HepG2 (cell line): Measurements from ENCODE around the gene NXPH4. TPM values are rescaled to one million over a fixed set of nuclear protein-coding genes. Genes with fewer than 3 reads are reported as not detected.

ENCODE experiments used
- ATAC-seq: fragments of 200-7000 bp; cut with Tn5 transposase; 3 replicates; pipeline ENCODE4 v1.9.1; 2020; ENCODE audit warnings: mild to moderate bottlenecking, moderate library complexity
- BruUV-seq: library from RNA; stranded (reverse); fragments of 400-500 nt; replicated peaks from 2 replicates; lab custom pipeline; 2021; lab: Mats Ljungman, UMichigan
- CTCF ChIA-PET: fragments of 300-600 bp; formaldehyde crosslinking; extraction: SDS; loops from one replicate; lab custom pipeline; 2021; ENCODE audit warnings: low total read pairs, inconsistent platforms, low intra/inter-chr PET ratio; lab: Yijun Ruan, JAX
- POLR2A ChIA-PET: fragments of 350-600 bp; sonication (Branson Sonifier 250); formaldehyde crosslinking; loops from one replicate; lab custom pipeline; 2020; ENCODE audit warnings: antibody characterized with exemption, inconsistent platforms; lab: Yijun Ruan, JAX
- DNase-seq: peaks from one replicate; pipeline ENCODE4 v3.0.0-alpha.2; 2015; ENCODE audit warnings: low spot score
- FAIRE-seq: peaks from 3 replicates; lab custom pipeline; 2011; peaks lifted over from hg19 to GRCh38; lab: Jason Lieb, UNC
- H2AFZ ChIP-seq: one replicate; pipeline ENCODE4 v1.6.1; 2011; ENCODE audit warnings: low read length, inconsistent platforms
- H3K27ac ChIP-seq: fragments of 300-600 bp; 3 replicates; pipeline ENCODE4 v1.8.0; 2011; ENCODE audit warnings: mixed run types, mild to moderate bottlenecking, mixed read lengths, low read length, inconsistent platforms; ENCODE audit not compliant: insufficient read depth; ENCODE audit errors: extremely low read length
- H3K27me3 ChIP-seq, 2 experiments: fragments of 200-600 bp in 1 of 2; 2 replicates in 1 of 2; 3 replicates in 1 of 2; pipeline versions ENCODE4 v1.6.0 to v1.8.0; 2011; ENCODE audit warnings: low read length in 2 of 2, mild to moderate bottlenecking in 2 of 2, moderate library complexity in 2 of 2, inconsistent platforms in 1 of 2; ENCODE audit not compliant: insufficient read depth in 2 of 2, control insufficient read depth in 1 of 2
- H3K36me3 ChIP-seq, 2 experiments: fragments of 200-600 bp in 1 of 2; replicated peaks in 1 of 2; 2 replicates in 1 of 2; 3 replicates in 1 of 2; pipeline versions ENCODE4 v1.5.1 to v1.8.0; 2011; ENCODE audit warnings: low read length in 2 of 2, inconsistent platforms in 1 of 2; ENCODE audit not compliant: insufficient read depth in 2 of 2, control insufficient read depth in 1 of 2
- H3K4me1 ChIP-seq: 2 replicates; pipeline ENCODE4 v1.5.1; 2012; ENCODE audit warnings: low read length, inconsistent platforms; ENCODE audit not compliant: insufficient read depth
- H3K4me2 ChIP-seq: 2 replicates; pipeline ENCODE4 v1.6.0; 2011; ENCODE audit warnings: low read depth, low read length, inconsistent platforms
- H3K4me3 ChIP-seq, 3 experiments: fragments of 200-600 bp in 1 of 3; sonication (generic), shearing (Covaris generic) in 1 of 3; replicated peaks in 1 of 3; 2 replicates each; pipeline ENCODE4 v1.5.1; 2011 to 2016; ENCODE audit warnings: low read length in 3 of 3, inconsistent platforms in 2 of 3, low read depth in 2 of 3, mild to moderate bottlenecking in 2 of 3, control low read depth in 1 of 3, mixed read lengths in 1 of 3; ENCODE audit not compliant: insufficient read depth in 1 of 3
- H3K79me2 ChIP-seq: one replicate; pipeline ENCODE4 v1.6.1; 2011; ENCODE audit warnings: low read length, inconsistent platforms; ENCODE audit not compliant: insufficient read depth
- H3K9ac ChIP-seq: 2 replicates; pipeline ENCODE4 v1.6.0; 2011; ENCODE audit warnings: mild to moderate bottlenecking, low read depth, low read length, inconsistent platforms; ENCODE audit not compliant: insufficient read depth
- H3K9me3 ChIP-seq: 2 replicates; pipeline ENCODE4 v1.5.1; 2012; ENCODE audit warnings: mild to moderate bottlenecking, low read length
- H4K20me1 ChIP-seq: 2 replicates; pipeline ENCODE4 v1.6.0; 2011; ENCODE audit warnings: inconsistent platforms, mild to moderate bottlenecking, low read length, moderate library complexity; ENCODE audit not compliant: insufficient read depth
- CREBL2 ChIP-seq: sonication (generic); formaldehyde crosslinking; IDR thresholded peaks from 2 replicates; pipeline ENCODE4 v1.8.1; 2023; ENCODE audit warnings: missing genetic modification reagents, mild to moderate bottlenecking, borderline replicate concordance
- DDIT3 ChIP-seq: sonication (generic); formaldehyde crosslinking; IDR thresholded peaks from 2 replicates; pipeline ENCODE4 v1.4.0; 2020; ENCODE audit warnings: mild to moderate bottlenecking, missing genetic modification reagents
- EED ChIP-seq: sonication (generic); formaldehyde crosslinking; IDR thresholded peaks from 2 replicates; pipeline ENCODE4 v1.5.0; 2020; ENCODE audit warnings: mild to moderate bottlenecking, missing genetic modification reagents
- GATAD2A ChIP-seq: IDR thresholded peaks from 2 replicates; pipeline ENCODE4 v1.6.1; 2016
- MAX ChIP-seq: IDR thresholded peaks from 2 replicates; pipeline ENCODE4 v1.6.1; 2012; ENCODE audit warnings: inconsistent platforms
- PCBP1 ChIP-seq: fragments of 200-400 bp; formaldehyde crosslinking; IDR thresholded peaks from 2 replicates; pipeline ENCODE4 v1.6.1; 2017; ENCODE audit warnings: mild to moderate bottlenecking, low read depth, low read length, borderline replicate concordance
- PCBP2 ChIP-seq: fragments of 200-400 bp; formaldehyde crosslinking; optimal IDR thresholded peaks from 2 replicates; pipeline ENCODE3; 2018; ENCODE audit warnings: low read length, low read depth; ENCODE audit not compliant: poor library complexity, severe bottlenecking
- PPARG ChIP-seq: conservative IDR thresholded peaks from 2 replicates; pipeline ENCODE4 v1.6.1; 2016; ENCODE audit warnings: missing biosample characterization, missing genetic modification reagents
- ZNF30 ChIP-seq: sonication (generic); formaldehyde crosslinking; IDR thresholded peaks from 2 replicates; pipeline ENCODE4 v1.5.0; 2020; ENCODE audit warnings: mild to moderate bottlenecking, missing genetic modification reagents
- ZNF614 ChIP-seq: IDR thresholded peaks from 2 replicates; pipeline ENCODE4 v1.6.1; 2018; ENCODE audit warnings: missing biosample characterization, missing genetic modification reagents, inconsistent platforms, borderline replicate concordance
- WGBS: methylation state at CpG from one replicate; pipeline ENCODE4 v1.1.6; 2017; ENCODE audit warnings: low lambda C conversion rate; 5-methylcytosine and 5-hydroxymethylcytosine counted together
- in situ Hi-C: cut with HindIII; loops from 2 replicates; pipeline ENCODE4 v1.10.0; 2017; ENCODE audit warnings: low pct_unique_long_range_greater_than_20kb; ENCODE audit not compliant: extremely low pct_ligation_motif_present
- intact Hi-C: fragments of 100-400 bp; cut with micrococcal nuclease; formaldehyde crosslinking; loops from one replicate; pipeline ENCODE4 v1.10.0; 2022; ENCODE audit not compliant: unreplicated experiment
- polyA plus RNA-seq, 8 experiments: library from polyadenylated mRNA; depleted of rRNA in 3 of 8; stranded (reverse) in 7 of 8; unstranded in 1 of 8; fragments of >200 nt; fragmentation: Illumina TruSeq in 4 of 8; extraction: Trizol in 4 of 8; gene quantifications; 2 replicates each; pipeline versions ENCODE4 v1.2.1 to v1.2.3, GENCODE V29; 2011 to 2016; ENCODE audit warnings: low read depth in 4 of 8, missing spikeins in 1 of 8, mixed read lengths in 1 of 8; ENCODE audit not compliant: insufficient read depth in 1 of 8
- total RNA-seq, 5 experiments: library from RNA; depleted of rRNA; stranded (reverse); fragments of >200 nt; fragmentation: Illumina TruSeq; extraction: Trizol; gene quantifications; 2 replicates each; pipeline ENCODE4 v1.2.3, GENCODE V29; 2016; ENCODE audit warnings: low read depth in 1 of 5
- TF ChIP-seq, protein P1 (sequence below), 2 experiments: sonication (generic) in 1 of 2; formaldehyde crosslinking in 1 of 2; IDR thresholded peaks; 2 replicates each; pipeline versions ENCODE4 v1.4.0 to v1.6.1; 2016 to 2020; ENCODE audit warnings: borderline replicate concordance in 1 of 2, low read depth in 1 of 2, mild to moderate bottlenecking in 1 of 2, missing genetic modification reagents in 1 of 2
- TF ChIP-seq, protein P2 (sequence below): sonication (generic); formaldehyde crosslinking; IDR thresholded peaks from 2 replicates; pipeline ENCODE4 v1.5.1; 2020; ENCODE audit warnings: mild to moderate bottlenecking, missing genetic modification reagents
- TF ChIP-seq, protein P3 (sequence below): sonication (generic); formaldehyde crosslinking; IDR thresholded peaks from 2 replicates; pipeline ENCODE4 v1.8.1; 2023; ENCODE audit warnings: mild to moderate bottlenecking, inconsistent platforms, moderate library complexity, missing genetic modification reagents, borderline replicate concordance

Gene NXPH4
- total and polyA plus RNA-seq, 2 of the 13 experiments (the other 11 are each of a cell fraction or from before 2014, with no cell fraction given): 0.13 TPM; not detected in 1

DNA sequence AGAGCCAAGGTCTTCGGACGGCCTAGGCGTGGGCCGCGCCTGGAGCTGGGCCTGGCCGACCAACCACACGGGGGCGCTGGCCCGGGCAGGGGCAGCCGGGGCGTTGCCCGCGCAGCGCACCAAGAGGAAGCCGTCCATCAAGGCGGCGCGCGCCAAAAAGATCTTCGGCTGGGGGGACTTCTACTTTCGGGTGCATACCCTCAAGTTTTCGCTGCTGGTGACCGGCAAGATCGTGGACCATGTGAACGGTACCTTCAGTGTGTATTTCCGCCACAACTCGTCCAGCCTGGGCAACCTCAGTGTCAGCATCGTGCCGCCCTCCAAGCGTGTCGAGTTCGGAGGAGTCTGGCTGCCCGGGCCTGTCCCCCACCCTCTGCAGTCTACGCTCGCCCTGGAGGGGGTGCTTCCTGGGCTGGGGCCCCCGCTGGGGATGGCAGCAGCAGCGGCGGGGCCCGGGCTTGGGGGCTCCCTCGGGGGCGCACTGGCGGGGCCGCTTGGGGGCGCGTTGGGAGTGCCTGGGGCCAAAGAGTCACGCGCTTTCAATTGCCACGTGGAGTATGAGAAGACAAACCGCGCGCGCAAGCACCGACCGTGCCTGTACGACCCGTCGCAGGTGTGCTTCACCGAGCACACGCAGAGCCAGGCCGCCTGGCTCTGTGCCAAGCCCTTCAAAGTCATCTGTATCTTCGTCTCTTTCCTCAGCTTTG is 8.5 kb downstream of the NXPH4 start:
- Histone ChIP-seq H4K20me1 (no peaks in the 10 kb centered on the region), H3K9ac (no peak overlapping the region), H3K79me2 (peaks cover 14% of the 10 kb centered on the region), H3K27me3 (peaks cover 6 to 62% of the 10 kb centered on the region in 2 experiments; a peak in 4 of 5 replicates), H3K27ac (no peak overlapping the region), H3K4me2 (peak overlapping the region; percentile 57; the same call in 1 of the 2 replicates), H2AFZ (no peak overlapping the region), H3K9me3 (no peaks in the 10 kb centered on the region), H3K4me1 (peaks cover 64% of the 10 kb centered on the region), H3K4me3 (peak overlapping the region in 1 of 3 experiments; percentile 23; a peak in 1 of 6 replicates), H3K36me3 (no peaks in the 10 kb centered on the region)
- FAIRE-seq (no peak), DNase-seq (no peak), ATAC-seq (peak; percentile 76)
- in situ Hi-C loops: no loop called here
- POLR2A ChIA-PET: interaction anchor here (0.6 to 1.4 kb wide), 4 partner anchors 10 to 75 kb away, joined by 3 to 6 read pairs (median 4); no protein-coding TSS in a partner anchor
- WGBS: 50% methylated on average over 21 of the region's 61 CpGs
- no TSS peak for BruUV-seq
- intact Hi-C loops: loop anchor here (2.0 kb wide), 1 partner anchor 14 kb away; no protein-coding TSS in a partner anchor
- CTCF ChIA-PET: interaction anchor here (0.8 to 8.7 kb wide), 4 partner anchors 9 to 18 kb away, joined by 3 to 87 read pairs (median 7); partner anchors contain the start of gene NXPH4
- TF ChIP-seq ZNF30 (CRISPR knock-in tag) (no peak), PCBP1 (no peak), CREBL2 (CRISPR knock-in tag) (no peak), GATAD2A (no peak), DDIT3 (CRISPR knock-in tag) (no peak), ZNF614 (CRISPR knock-in tag) (no peak), MAX (peak; percentile 6; the same call in 1 of the 2 replicates), PCBP2 (no peak), EED (no peak), PPARG (CRISPR knock-in tag) (no peak)
- TF ChIP-seq, protein P1, sequence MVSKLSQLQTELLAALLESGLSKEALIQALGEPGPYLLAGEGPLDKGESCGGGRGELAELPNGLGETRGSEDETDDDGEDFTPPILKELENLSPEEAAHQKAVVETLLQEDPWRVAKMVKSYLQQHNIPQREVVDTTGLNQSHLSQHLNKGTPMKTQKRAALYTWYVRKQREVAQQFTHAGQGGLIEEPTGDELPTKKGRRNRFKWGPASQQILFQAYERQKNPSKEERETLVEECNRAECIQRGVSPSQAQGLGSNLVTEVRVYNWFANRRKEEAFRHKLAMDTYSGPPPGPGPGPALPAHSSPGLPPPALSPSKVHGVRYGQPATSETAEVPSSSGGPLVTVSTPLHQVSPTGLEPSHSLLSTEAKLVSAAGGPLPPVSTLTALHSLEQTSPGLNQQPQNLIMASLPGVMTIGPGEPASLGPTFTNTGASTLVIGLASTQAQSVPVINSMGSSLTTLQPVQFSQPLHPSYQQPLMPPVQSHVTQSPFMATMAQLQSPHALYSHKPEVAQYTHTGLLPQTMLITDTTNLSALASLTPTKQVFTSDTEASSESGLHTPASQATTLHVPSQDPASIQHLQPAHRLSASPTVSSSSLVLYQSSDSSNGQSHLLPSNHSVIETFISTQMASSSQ (IDR thresholded peaks at IDR 0.05; ENCODE audit: low read depth): no peak
- TF ChIP-seq, protein P1 (CRISPR knock-in tag; IDR thresholded peaks at IDR 0.05; ENCODE audit: borderline replicate concordance): no peak
- TF ChIP-seq, protein P2, sequence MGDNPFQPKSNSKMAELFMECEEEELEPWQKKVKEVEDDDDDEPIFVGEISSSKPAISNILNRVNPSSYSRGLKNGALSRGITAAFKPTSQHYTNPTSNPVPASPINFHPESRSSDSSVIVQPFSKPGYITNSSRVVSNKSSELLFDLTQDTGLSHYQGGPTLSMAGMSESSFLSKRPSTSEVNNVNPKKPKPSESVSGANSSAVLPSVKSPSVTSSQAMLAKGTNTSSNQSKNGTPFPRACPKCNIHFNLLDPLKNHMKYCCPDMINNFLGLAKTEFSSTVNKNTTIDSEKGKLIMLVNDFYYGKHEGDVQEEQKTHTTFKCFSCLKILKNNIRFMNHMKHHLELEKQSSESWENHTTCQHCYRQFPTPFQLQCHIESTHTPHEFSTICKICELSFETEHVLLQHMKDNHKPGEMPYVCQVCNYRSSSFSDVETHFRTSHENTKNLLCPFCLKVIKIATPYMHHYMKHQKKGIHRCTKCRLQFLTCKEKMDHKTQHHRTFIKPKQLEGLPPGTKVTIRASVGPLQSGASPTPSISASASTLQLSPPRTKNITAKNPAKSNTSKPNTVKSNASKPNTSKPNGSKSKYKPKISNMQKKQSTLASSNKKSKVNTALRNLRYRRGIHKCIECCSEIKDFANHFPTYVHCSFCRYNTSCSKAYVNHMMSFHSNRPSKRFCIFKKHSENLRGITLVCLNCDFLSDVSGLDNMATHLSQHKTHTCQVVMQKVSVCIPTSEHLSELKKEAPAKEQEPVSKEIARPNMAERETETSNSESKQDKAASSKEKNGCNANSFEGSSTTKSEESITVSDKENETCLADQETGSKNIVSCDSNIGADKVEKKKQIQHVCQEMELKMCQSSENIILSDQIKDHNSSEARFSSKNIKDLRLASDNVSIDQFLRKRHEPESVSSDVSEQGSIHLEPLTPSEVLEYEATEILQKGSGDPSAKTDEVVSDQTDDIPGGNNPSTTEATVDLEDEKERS (CRISPR knock-in tag): no peak
- TF ChIP-seq, protein P3, sequence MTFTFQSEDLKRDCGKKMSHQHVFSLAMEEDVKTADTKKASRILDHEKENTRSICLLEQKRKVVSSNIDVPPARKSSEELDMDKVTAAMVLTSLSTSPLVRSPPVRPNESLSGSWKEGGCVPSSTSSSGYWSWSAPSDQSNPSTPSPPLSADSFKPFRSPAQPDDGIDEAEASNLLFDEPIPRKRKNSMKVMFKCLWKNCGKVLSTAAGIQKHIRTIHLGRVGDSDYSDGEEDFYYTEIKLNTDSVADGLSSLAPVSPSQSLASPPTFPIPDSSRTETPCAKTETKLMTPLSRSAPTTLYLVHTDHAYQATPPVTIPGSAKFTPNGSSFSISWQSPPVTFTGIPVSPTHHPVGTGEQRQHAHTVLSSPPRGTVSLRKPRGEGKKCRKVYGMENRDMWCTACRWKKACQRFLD (CRISPR knock-in tag): no peak
